Fibroblast of gingiva (primary cell): ENCODE measurements around the gene CLPSL2.

Experiments used
- DNase-seq: peaks from one replicate; pipeline ENCODE4 v3.0.0-alpha.2; 2011; ENCODE audit warnings: low read depth

Gene CLPSL2

DNA sequence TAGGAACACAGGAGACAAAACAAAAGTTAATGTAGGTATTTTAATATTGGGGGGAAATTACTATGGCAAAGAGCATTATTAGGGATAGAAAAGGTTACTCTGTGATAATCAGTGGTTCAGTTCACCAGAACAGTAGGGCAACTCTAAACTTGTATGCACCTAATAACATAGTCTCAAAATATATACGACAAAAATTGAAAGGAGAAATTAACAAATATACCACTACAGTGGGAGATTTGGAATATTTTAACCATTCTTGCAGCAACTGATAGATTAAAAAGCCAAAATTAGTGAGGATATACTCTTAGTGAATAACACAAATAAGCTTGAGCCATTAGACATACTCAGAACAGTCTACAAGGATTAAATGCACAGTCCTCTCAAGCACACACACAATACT lies 28.5 kb upstream of the CLPSL2 start:
- DNase-seq: no peak

DNA sequence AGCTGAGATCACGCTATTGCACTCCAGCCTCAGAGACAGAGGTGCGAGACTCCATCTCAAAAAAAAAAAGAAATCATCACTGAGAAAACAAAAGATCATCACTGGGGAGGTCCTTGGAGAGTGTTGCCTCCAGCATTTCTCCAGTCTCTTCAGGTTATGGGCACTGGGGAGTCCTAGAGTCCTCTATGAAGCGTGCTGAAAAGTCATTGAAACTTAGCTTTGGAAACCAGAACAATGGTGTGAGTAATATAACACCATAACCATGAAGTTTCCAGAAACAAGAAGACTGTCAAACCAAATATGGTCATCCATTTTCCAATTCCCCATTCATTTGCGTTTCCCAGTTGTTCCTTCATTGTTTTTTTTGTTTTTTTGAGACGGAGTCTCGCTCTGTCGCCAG lies 25.8 kb upstream of the CLPSL2 start:
- no peak for DNase-seq

DNA sequence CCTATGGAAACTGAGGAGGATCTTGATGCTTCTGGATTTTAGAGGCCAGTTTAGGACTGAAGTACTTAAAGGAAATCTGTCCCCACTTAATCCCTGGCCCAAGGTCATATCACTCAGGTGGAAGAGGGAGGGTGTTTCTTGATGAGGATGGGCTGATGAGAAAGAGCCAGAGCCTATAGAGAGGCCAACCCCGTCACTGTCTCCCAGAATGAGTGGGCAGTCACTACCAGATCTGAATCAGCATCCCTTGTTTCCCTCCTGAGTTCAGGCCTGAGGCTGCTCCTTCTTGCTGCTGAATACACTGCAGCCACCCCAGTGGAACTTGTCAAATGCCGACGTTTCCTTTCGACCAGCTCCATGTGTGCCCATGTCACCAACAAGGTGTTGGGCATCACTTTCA lies 24.8 kb upstream of the CLPSL2 start:
- no peak for DNase-seq

DNA sequence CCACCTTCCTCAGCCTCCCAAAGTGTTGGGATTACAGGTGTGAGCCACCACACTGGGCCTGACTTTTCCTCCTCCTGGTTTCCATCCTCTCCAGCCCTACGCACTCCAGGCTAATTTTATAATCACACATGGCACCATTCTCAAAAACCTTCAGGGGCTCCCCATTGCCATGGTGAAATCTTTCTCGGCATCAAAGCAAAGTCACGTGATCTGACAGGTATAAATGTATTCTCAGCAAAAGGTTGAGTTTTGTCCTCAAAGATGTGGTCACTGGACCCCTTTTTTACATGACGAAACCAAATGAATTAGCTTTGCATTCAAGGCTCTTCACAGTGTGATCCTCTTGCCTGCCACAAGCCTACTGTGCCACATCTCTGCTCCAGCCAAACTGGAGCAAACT lies 24.1 kb upstream of the CLPSL2 start:
- no peak for DNase-seq

DNA sequence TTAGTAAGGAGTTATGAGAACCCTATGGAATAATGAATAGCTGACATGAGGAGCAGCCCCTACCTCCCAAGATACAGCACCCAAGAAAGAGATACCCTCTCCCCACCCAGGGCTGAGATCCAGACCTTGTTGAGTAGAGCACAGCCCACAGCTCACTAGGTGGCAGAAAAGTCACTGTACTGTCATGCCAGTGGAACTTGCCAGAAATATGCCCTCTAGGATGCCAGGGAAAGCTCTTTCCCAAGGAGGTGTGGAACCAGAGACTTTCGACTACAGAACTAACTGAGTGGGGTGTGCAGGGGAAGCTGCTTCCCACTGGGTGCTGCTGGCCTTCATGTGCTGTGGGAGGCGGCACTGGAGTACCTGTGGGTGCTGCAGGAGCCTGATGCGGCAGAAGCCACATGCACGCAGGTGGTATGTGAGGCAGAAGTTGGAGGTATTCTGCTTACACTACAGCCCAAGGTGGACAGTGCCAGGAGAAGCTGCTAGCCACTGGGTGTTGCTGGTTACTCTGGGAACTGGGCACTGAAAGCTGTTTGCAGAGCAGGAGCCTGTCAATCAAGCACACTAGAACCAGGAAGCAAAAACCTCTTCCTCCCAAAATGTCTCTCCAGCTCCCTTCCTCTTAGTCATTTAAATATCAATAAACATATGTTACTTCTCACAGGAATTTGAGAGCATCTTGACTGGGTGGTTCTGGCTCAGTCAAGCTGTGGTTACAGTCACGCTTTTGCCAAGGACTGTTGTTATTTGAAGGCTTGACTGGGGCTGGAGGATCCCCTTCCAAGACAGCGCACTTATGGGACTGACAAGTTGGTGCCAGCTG lies 21.7 kb upstream of the CLPSL2 start:
- DNase-seq: peak; percentile 34

DNA sequence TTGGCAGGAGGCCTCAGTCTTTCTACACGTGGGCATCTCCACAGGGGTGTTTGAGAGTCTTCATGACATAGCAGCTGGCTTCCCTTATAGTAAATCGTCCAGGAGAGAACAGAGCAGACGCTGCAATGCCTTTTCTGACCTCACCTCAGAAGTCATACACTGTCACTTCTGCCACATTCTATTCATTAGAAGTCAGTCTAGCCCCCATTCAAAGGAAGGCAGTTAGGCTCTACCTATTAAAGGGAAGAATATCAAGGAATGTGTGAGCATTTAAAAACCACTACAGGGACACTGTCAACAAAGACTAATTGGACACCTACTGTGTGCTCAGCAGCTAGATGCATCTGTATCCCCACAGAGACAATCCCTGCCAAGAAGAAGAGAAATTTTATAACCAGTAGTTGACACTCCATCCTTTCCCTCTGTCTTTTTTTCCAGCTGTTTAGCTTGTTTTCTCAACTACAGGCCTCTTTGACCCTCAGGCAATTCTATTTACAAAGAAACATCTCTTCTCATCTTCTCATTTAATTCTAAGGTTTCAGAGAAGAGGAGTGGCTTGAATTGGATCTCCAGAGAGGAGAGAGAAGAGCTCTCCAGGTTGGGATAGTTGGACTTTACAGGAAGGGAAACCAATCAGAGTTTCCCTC lies 21.0 kb upstream of the CLPSL2 start:
- DNase-seq: no peak

DNA sequence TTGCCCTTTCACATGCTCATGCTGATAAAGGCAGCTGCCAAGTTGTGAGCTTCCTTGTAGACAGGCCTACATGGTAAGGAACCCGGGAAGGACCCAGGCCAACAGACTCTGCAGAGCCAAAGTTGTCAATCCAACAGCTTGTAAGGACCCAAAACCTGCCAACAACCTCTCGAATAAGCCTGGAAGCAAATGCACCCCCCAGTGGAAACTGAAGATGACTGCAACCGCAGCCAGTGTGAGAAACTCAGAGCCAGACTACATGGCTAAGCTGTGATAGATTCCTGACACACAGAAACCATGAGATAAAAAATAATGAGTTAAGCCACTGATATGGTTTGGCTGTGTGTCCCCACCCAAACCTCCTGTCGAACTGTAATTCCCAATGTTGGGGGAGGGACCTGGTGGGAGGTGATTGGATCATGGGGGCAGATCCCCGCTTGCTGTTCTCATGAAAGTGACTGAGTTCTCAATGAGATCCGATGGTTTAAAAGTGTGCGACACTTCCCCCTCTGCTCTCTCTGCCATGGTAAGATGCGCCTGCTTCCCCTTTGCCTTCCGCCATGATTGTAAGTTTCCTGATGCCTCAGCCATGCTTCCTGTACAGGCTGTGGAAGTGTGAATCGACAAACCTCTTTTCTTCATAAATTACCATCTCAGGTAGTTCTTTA lies 18.8 kb upstream of the CLPSL2 start:
- peak; percentile 14 for DNase-seq

DNA sequence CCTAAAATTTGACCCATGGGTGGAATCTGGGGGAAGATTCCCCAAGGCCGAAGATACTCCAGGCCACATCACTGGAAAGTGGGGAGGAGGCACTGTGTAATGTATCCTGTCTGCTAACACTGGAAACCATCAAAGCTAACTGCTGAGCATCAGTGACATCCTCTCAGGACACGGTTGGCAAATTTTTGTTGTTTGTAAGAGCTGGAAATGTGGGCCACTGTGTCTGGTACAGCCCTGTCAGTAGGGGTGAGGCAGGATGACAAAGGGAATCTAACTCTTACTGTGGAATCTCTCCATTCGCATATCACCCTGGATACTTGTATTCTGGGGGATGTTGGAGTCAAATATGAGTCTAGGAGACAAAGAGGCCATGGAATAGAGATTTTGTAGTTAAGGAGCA lies 17.0 kb upstream of the CLPSL2 start:
- no peak for DNase-seq

DNA sequence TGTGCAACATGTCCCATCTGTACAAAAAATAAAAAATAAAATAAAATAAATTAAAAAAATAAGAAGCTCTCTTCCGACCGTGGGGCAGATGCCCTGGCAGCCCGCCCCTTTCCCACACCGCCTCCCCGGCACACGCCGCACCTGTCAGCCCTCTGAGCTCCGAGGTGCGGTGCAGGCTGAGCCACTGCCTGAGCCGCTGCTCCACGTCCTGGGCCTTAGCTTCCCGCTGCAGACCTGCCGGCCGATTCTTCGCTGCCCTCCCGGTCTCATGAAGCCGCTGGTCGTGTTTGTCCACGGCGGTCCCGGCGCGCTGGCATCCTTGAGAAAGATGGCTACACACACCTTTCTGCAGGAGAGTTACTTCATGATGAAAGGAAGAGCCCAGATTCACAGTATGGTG lies 10.7 kb upstream of the CLPSL2 start:
- DNase-seq: no peak

DNA sequence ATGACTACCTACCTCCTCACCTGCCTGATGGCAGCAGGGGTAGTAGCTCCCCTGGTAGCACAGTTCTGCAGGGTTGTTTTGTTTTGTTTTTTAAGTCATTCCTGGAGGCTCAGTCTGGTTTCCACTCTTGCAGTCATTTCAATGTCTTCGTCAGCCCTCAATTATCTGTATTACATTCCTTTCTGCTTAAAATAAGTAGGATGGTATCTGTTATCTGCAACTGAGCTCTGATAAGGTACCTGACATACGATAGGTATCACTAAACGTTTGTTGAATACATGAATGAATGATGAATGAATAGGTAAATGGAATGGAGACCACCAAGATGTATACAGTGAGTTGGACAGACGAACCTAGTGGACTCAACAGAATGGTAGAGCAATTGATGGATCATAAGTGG lies 7.2 kb upstream of the CLPSL2 start:
- DNase-seq: no peak

DNA sequence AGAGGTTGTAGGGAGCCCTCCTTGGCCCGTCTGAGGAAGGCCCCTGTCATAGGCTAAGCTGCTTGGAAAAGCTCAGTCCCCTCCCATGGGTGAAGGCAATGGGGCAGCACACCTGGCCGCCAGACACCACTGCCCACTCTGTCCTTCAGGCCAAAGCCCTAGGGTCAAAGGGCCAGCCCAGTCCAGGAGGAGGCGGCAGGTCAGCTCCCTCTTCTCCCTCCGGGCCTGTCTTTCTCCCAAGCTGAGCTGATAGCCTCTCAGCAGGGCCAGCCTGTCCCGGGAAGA lies 5.1 kb upstream of the CLPSL2 start:
- DNase-seq: no peak

DNA sequence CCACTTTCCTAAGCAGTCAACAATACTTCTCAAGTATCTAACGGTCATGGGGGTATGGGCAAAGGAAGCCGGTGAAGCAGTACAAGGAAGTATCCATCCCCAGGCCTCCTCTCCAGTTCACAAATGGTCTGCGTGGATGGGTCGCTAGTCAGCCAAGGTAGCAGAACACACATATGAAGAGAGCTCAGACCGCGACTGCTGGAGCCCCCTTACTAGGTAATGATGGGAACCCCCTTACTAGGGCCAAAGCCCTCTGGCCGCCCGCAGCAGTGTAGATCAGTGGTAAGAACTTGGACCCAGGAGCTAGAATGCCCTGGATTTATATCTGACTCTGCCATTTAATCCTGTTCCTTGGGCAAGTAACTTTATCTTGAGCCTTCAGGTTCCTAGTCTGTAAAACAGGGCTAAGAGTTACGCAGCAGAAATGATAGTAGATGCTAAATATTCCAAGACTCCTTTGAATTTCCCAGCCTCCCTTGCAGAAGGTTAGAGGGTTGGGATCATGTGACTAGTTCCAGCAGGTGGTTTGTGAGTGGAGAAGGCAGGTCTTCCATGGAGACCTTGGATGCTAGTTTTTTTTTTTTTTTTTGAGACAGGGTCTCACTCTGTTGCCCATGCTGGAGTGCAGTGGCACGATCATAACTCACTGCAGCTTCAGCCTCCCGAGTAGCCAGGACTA lies 2.1 kb upstream of the CLPSL2 start:
- DNase-seq: no peak

DNA sequence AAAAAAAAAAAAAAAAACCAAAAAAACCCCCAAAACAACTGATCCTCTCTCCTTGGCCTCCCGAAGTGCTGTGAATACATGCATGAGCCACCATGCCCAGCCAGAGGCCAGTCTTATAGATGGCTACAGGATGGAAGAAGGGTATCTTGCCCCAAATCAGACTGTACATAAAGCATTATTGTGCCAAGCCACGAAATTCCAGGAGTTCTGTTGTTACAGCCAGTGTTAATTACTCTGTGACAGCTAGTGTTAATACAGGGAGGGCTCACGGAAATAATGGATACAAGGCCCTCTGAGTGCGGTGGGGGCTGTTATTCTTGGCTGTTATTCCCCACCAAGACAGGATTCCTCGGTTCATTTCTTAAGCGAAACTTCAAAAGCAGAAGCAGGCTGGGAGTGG lies 1.4 kb upstream of the CLPSL2 start:
- no peak for DNase-seq

DNA sequence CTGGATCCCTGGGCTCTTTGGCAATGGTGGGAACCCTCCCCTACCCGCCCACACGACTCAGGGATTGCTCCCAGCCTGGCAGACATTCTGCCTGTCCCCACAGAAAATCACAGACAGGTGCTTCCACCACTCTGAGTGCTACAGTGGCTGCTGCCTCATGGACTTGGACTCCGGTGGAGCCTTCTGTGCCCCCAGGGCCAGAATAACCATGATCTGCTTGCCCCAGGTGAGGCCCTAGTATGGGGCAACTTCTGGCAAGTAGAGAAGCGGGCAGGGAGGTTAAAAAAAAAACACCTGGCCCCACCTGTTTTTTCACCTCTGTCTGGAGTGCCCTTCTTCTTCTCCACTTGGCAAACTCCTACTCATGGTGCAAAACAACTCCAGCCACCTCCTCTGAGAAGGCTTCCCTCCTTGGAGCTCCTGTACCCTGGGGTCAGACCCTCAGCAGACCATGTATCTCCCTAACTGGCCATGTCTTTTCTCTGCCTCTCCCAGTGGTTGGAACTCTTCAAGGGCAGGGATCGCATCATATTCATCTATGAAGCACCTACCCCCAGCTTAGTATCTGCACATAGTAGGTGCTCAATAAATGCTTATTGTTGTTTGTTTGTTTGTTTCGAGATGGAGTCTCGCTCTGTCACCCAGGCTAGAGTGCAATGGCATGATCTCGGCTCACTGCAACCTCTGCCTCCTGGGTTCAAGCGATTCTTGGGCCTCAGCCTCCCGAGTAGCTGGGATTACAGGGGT lies 1.1 kb downstream of the CLPSL2 start:
- DNase-seq: no peak

DNA sequence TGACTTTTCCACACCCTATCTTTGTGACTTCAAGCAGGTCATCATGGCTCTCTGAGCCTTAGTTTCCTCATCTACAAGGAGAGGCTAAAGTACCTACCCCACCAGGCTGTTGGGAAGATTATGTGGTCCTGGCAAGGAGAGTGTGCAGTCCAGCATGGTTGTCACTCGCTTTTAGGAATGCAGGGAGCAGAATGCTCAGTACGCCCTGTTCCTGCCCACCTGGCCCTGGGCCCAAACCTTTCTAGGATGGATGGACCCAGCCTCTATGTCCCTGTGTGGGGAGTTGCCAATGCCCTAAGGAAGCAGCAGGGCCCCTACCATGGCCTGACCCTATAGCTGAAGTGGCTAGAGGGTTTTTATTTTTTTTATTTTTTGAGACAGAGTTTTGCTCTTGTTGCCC lies 2.0 kb downstream of the CLPSL2 start:
- no peak for DNase-seq

DNA sequence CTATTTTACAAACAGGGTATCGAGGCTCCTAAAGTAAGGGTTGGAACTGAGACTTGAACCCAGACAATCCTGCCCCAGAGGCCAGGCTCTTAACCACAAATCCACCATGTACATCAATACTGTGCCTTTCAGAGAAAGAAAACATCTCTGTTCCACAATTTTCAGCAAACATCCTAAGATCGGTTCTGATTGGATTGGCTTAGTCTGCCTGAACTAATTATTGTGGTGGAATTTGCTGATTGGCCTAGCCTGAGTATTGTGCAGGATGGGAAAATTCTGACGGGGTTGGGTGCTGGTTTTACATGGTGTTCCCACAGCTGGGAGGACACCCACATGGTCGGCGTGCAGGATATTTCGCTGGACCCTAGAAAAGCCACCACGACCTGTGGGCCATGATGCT lies 4.3 kb downstream of the CLPSL2 start, which contains the start of gene CLPSL1:
Gene CLPSL1 (plus strand): TSS at position 301 of the 400 bp plus-strand sequence. CDS start 92 bp downstream, at position 393.
- DNase-seq: no peak

DNA sequence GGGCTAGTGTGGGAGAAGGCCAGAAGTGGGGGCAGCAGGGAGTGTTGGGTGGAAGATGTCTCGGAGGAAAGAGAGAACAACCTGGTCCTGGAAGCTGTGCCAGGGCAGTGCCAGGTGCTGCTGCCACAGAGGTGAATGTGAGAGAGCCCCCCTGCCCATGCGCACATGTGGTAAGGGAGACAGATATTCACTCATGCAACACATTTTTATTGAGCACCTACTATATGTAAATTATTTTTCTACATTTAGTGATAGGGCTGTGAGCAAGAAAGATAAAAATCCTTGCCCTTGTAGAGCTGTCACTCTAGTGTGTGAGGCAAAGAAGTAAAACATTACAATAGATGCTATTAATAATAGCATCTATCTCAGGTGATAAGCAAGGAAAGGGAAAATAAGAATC lies 4.9 kb downstream of the CLPSL2 start:
- no peak for DNase-seq

DNA sequence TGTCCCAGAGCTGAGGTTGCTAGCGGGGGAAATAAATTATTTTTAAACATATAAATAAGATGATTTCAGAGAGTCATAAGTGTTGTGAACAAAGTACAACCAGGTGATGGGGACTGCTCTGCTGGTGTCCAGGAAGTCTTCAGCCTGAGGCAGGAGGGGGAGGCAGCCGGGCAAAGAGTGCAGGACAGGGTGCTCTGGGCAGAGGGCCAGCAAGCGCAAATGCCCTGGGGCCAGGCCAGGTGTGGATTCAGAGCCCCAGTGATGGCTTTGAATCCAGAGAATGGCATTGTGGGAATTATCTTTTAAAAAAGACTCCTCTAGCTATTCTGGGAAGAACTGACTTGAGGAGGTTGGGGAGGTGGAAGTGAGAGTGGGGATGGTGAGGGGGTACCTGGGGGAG lies 6.0 kb downstream of the CLPSL2 start:
- DNase-seq: no peak

DNA sequence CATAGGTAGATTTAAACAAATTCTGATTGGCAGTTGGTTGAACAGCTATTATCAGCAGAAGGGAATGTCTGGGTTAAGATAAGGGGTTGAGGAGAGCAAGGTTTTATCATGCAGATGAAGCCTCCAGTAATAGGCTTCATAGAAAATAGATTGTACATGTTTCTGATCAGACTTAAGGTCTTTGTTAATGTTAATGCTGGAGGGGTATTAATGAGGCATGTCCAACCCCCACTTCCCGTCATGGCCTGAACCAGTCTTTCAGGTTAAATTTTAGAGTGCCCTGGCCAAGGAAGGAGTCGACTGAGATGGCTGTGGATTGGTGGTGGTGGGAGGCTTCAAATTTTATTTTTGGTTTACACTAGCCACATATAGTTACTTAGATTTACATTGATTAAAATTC lies 7.8 kb downstream of the CLPSL2 start:
- no peak for DNase-seq

DNA sequence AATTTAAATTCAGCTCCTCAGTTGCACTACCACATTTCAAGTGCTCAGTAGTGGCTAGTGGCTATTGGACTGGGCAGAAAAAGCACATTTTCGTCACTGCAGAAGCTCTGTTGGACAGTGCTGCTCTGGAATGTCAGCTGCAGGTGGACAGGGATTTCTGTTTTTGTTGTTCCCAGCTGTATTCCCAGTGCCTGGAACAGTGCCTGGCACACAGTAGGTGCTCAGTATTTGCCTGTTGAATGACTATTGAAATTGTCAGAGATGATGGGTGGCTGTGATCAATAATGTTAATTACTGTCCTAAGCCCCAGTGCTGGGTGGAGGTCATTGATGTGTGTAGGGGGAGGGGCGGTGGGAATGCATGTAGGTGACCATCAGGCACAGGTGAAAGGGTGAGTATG lies 9.9 kb downstream of the CLPSL2 start:
- DNase-seq: no peak

DNA sequence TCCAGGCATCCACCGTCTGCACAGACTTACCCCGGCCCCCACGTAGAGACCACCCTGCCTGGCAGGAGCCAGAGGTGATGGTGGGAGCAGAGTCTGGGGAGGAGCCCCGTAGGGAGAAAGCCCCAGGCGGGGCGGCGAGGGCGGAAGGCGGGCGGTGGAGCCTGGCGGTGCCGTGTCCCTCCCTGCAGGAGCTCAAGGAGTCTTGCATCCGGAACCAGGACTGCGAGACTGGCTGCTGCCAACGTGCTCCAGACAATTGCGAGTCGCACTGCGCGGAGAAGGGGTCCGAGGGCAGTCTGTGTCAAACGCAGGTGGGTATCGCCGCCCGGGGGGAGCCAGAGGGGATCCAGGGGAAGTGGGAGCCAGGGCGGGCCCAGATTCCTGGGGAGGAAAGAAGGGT lies 10.4 kb downstream of the CLPSL2 start:
- no peak for DNase-seq
